HG03354 (cell line): ENCODE results near the gene CGRRF1.

Experiments
- ATAC-seq: cut with Tn5 transposase; IDR thresholded peaks from one replicate; pipeline ENCODE4 v1.9.1; 2021; ENCODE audit warnings: mild to moderate bottlenecking; ENCODE audit not compliant: unreplicated experiment, poor library complexity, severe bottlenecking

The CGRRF1 gene

GRCh38 chr14:54489318-54489683 is 20.4 kb upstream of the CGRRF1 start:
- ATAC-seq = no peak

GRCh38 chr14:54489731-54490444 is 19.8 kb upstream of the CGRRF1 start:
- no peak for ATAC-seq

DNA sequence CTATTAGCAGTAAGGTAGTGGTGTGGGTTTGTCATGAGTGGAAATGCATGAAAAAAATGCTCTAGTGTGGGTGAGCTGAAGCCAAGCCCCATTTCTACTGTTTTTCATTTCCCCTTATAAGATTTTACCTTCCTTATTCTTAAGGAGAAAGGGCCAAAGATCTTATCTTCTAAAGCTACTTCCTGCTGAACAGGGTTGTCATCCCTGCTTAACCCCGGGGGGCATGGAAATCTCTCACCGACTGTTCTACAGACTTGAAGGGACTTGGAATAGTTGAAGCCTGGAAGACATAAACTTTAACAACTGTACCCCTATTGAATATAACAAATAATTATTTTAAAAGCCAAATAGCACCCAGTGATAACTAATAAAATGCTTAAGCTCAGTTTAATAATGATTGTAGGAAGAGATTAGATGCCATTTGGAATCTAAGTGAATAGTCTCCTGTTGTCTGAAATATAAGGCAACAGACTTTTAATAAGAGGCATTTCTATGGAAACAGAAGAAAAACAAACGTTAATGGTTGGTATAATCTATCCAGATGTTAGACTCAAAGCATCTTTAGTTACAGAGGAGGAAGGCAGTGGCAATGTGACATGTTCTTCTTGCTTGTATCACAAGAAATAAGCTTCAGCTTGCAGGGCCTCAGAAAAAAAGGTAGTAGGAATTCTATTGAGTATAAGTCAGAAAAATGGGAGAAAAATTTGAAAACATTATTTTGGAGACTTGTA is 19.1 kb upstream of the CGRRF1 start:
- no peak for ATAC-seq

GRCh38 chr14:54493293-54493692 is 16.4 kb upstream of the CGRRF1 start:
- ATAC-seq = no peak

DNA sequence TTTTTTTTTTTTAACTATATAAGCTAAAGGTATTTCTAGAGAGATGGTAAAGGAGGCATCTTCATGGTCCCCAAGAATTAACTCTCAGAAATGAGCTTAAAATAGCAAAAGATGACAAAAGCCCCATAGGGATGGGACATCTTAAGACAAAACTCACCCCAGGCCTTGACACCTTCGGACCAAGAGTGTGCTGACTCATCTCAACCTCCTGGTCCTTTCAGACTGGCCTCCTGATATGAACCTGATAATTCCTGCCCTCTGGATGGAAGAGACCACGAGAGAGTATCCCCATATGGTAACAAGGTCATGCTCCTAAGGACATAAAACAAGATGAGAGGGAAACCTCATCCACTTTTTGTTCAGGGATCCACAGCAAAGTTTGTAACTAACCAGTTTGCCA is 12.5 kb upstream of the CGRRF1 start:
- no peak for ATAC-seq

DNA sequence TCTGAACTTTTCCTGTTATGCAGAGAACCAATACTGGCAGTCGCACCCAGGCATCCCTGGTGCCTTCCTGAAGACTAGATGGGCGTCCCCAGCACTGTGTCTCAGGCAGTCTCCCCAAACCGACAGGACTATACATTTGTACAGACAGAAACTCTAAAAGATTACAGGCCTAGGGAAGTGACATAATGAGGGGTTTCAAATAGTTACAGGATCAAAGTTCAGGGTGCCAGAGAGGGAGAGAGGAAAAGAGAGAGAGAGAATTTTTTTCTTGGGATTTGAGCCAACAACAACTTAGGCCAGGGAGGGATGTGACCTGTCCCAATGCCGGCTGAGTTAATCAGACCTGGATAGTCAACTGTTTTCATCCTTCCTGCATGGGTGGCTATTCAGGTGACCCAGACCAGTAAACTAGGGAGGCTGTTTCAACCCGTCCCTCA is 11.6 kb upstream of the CGRRF1 start:
- no peak for ATAC-seq

GRCh38 chr14:54498579-54498978 is 11.1 kb upstream of the CGRRF1 start:
- ATAC-seq = no peak

- ATAC-seq = no peak
These were observed 9.0 kb upstream of the CGRRF1 start for GRCh38 chr14:54500744-54501143.

- ATAC-seq = no peak
These were observed 8.2 kb upstream of the CGRRF1 start for GRCh38 chr14:54501480-54501879.

GRCh38 chr14:54502602-54503001 is 7.1 kb upstream of the CGRRF1 start:
- ATAC-seq = no peak

- no peak for ATAC-seq
These were observed 6.2 kb upstream of the CGRRF1 start for GRCh38 chr14:54503486-54503885.

DNA sequence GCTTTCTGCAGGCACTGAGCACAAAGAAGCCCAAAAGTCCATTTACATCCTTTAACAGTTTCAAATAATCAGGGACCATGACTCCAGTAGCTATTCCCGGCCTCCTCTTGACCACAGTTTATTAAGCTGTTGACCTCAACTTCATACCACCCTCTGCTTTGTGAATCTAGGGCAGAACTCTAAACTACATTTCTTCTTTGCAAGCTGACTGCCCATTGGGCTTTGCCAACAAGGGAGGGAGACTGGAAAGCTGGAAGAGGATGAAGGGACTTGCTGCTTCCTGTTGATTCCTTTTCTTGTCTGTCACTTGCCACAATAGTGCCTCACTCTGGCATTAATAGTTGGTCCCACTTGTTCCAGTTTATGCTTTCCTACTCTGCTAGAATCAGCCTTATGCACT is 2.7 kb downstream of the CGRRF1 start:
- ATAC-seq = no peak

DNA sequence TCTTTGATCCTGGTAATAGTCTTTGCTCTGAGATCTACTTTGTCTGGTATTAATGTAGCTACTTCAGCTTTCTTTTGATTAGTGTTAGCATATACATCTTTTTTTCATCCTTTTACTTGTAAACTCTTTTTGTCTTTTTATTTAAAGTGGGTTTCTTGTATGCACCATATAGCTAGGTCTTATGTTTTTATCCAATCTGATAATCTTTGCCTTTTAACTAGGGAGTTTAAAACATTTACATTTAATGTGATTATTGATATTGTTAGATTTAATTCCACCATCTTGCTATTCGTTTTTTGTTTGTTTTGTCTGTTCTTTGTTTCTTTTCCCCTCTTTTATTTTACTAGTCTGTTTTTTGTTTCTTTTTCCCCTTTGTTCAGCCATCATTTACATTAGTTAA is 6.0 kb downstream of the CGRRF1 start:
- no peak for ATAC-seq

- no peak for ATAC-seq
These were observed 7.0 kb downstream of the CGRRF1 start for GRCh38 chr14:54516709-54517108.

DNA sequence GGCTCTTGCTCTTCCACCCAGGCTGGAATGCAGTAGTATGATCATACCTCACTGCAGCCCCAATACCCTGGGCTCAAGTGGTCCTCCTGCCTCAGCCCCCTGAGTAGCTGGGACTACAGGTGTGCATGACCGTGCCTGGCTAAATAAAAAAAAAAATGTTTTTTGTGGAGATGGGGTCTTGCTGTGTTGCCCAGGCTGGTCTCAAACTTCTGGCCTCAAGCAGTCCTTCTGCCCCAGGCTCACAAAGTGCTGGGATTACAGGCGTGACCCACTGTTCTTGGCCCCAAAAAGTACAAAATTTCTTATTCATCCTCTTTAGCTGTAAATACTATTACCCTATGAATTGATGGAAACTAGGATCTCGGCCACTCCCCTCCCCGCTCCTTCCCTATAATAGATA is 14.7 kb downstream of the CGRRF1 start:
- ATAC-seq = no peak

DNA sequence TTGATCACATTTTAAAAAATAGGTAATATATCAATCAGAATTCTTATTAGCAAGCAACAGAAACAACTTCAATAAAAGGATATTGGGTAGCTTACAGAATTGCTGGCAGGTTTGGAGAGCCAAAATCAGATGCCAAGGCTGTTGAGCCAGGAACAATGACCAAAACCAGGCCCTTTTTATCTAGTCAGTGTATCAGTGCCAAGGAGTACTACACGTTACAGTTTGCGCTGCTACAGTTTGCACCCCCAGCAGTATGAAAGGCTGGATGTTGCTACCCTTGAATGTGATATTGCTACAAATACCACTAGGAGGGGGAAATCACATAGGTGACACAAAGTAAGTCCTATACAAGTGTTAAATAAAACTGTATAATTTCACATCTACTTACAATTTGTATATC is 19.3 kb downstream of the CGRRF1 start:
- no peak for ATAC-seq

DNA sequence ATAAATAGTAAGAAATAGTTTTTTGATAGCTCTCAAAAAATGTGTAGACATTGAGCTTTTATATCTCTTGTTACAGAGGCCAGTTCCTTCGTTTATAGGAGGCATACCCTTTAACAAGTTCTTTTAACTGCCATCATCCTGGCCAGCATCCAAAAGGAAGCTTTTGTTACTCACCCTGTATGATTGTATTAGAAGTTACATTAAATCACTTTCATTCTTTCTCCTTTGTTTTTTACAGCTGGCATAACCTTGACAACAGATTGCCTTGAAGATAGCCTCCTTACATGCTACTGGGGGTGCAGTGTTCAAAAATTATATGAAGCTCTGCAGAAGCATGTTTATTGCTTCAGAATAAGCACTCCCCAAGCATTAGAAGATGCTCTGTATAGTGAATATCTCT is 20.1 kb downstream of the CGRRF1 start:
- no peak for ATAC-seq

DNA sequence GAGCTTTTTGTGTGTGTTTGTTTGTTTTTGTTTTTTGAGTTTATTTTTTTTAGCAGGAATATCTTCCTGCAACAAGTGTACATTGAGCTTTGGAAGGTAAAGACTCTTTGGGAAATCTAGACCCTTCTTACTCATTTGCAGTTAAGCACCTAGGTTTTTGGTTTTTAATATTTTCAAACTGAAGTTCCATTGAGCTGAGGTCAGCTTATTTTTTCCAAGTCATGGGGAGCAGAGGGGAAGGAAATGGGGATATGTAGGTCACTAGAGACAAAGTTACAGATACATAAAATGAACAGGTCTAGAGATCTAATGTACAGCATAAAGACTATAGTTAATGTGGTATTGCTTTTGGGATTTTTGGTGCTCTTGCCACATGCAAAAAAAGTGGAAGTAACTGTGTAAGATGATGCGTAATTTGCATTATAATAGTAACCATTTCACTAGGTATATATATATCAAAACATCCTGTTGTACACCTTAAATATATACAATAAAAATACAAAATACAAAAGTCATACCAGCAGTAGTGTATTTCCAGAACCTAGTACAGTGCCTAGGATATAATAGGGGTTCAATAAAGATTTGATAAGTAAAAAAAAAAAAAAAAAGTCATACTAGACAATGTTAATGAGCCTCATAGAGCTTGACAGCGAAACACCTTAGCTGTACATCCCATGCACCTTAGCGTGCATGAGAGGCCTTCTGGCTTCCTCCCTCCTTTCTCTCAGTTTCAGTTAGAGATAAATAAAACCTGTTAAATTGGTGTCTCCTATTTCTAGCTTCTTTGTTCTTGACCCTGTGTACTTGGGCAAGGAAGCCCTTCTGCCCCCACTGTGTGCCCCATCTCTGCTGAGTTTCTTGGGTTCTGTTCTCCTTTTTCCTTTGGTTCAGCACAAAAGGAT is 22.7 kb downstream of the CGRRF1 start:
- ATAC-seq = peak; percentile 96

DNA sequence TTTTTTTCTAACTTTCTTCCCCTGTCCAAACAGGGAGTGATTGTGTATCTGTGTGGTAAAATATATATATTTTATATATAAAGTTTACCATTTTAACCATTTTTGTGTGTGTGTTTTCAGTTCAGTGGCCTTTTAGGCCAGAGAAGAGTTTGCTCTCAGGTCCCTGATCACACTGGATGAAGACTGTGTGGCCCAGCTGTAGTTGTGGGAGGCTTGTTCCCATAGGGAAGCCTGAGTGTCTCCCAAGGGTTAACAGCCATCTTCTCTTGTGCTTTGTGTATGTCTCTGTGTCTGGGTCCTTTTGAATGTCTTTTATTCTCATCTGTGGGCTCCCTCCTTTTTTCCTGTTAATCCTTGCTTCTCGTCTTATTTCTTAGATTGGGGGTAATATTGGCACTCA is 23.4 kb downstream of the CGRRF1 start:
- ATAC-seq = peak; percentile 9

GRCh38 chr14:54535126-54535525 is 25.4 kb downstream of the CGRRF1 start:
- no peak for ATAC-seq

DNA sequence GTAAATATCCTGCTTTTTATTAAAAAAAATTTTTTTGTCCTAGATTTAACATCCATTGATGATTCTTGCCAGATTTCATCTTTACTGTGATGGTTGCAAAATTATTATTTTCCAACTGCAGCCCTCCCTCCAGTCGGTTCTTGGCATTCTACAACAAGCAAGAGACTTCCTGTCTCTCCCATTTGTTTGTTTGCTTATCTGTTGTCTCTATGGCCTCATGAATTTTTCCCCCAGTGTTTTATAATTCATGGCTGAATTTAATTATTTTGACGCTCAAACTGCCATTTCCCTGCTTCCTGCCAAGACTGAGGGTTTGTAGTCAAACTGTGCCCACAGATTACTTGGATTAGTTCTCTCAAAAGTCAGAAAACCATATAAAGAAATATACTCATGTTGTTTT is 25.9 kb downstream of the CGRRF1 start:
- ATAC-seq = no peak
